ENCODE measurements around the gene CLCN3.
"Not testable (repeated sequence)": the region's sequence is repeated elsewhere in the genome, so short reads cannot be mapped to it uniquely, and the experiment has no call there.

CLCN3 gene

GRCh38 chr4:169690787-169691186 lies 70.4 kb downstream of the CLCN3 start:
- DNase-seq (ENCODE audit: low spot score) (no peak), FAIRE-seq (no peak)

- DNase-seq (ENCODE audit: low spot score): no peak
- no peak for FAIRE-seq
These were observed 78.0 kb downstream of the CLCN3 start for GRCh38 chr4:169698331-169698730.

- DNase-seq (ENCODE audit: low spot score): no peak
- no peak for FAIRE-seq
These were observed 87.7 kb downstream of the CLCN3 start for GRCh38 chr4:169707958-169708643.

DNA sequence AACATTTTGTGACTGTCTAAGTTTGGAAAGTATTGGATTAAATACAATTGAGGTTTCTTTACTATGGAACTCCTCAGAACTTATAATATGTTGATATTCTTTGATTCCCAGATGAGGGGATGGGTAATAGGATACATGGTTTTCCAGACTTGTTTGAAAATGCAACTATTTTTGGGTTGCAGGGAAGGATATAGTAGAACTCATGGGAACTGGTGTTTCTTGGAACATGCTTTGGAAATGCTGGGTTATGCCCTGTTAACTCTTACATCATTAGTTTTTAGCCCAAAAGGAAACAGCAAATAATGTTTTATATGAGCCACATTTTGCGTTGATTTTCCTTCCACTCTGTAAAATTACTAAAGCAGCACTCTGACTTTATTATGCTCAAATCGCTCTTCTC lies 95.4 kb downstream of the CLCN3 start:
- no peak for DNase-seq (ENCODE audit: low spot score)
- FAIRE-seq: no peak

- FAIRE-seq: no peak
These were observed 96.3 kb downstream of the CLCN3 start for GRCh38 chr4:169716677-169717076.

GRCh38 chr4:169720529-169720928 lies 100.2 kb downstream of the CLCN3 start:
- FAIRE-seq (no peak), DNase-seq (ENCODE audit: low spot score) (no peak)

More at GRCh38 chr4:169716677-169717076, 96.3 kb downstream of the CLCN3 start:
- DNase-seq (ENCODE audit: low spot score): no peak

GRCh38 chr4:169723207-169723965 lies 103.0 kb downstream of the CLCN3 start:
- FAIRE-seq (no peak), DNase-seq (ENCODE audit: low spot score) (no peak)

DNA sequence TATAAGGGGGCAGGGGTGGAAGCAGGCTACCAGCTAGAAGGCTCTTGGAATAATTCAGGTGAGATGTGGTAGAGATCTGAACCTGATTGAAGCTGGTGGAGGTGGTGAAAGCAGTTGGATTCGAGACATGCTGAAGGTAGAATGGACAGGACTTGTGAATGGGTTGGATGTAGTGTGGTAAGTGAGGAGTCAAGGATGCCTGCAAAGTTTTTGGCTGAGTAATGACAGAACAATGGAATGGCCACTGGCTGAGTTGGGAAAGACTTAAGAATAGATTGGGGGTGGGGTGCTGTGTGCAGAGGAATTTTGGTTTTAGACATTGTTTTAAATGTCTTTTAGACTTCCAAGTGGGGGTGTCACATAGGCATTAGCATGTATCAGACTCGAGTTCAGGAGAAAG lies 103.9 kb downstream of the CLCN3 start:
- DNase-seq (ENCODE audit: low spot score) (no peak), FAIRE-seq (no peak)

DNA sequence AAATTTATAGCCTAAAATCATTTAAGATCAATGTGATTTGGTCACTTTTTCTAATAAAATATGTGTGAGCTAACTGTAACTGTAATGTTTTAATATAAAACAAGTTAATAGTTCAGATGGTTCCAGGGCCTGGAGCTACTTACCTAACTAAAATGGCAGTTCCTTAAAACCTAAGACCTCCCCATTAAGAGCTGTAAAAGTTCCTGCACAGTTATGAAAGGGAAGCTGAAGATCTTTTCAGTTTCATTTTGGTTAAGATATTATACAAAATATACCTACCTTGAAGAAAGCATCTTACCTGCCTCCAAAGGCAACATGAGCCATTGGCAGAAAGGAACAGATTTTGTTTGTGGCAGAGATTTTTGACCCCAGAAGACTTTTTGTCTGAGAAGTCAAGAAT lies 107.2 kb downstream of the CLCN3 start:
- FAIRE-seq (no peak), DNase-seq (ENCODE audit: low spot score) (no peak)

DNA sequence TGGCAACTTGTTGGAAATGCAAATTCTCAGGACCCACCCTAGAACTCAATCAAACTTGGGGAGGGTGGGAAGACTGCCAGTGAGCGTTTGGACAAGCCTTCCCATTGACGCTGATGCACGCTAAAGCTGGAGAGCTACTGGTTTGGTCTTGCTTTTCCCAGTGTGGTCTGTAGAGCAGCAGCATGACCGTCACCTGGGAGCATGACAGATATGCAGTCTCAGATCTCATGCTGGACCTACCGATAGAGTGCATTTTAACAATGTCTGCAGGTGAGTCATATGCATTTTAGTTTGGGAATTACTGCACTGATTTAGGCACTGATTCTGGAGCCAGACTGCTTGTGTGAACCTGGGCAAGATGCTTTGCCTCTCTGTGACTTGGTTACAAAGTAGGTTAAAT lies 110.2 kb downstream of the CLCN3 start:
- DNase-seq (ENCODE audit: low spot score) (no peak), FAIRE-seq (no peak)

DNA sequence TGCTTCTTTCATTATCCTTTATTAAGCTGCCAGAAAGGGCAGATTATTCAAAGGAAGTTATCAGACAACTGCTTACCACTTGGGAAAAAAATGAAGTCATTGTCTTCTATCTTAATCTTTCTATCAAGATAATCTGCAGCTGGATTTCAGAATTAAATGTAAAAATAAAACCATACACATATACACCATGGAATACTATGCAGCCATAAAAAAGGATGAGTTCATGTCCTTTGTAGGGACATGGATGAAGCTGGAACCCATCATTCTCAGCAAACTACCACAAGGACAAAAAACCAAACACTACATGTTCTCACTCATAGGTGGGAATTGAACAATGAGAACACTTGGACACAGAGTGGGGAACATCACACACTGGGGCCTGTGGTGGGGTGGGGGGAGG lies 118.2 kb downstream of the CLCN3 start:
- not testable (repeated sequence) for FAIRE-seq; DNase-seq (ENCODE audit: low spot score)

GRCh38 chr4:169741569-169741968 lies 121.2 kb downstream of the CLCN3 start:
- DNase-seq (ENCODE audit: low spot score) (no peak), FAIRE-seq (no peak)

- no peak for FAIRE-seq
- DNase-seq (ENCODE audit: low spot score): no peak
These were observed 124.2 kb downstream of the CLCN3 start for GRCh38 chr4:169744601-169745000.

- DNase-seq (ENCODE audit: low spot score) (no peak), FAIRE-seq (no peak)
These were observed 124.9 kb downstream of the CLCN3 start for GRCh38 chr4:169745291-169745690.

GRCh38 chr4:169756971-169757574 lies 136.7 kb downstream of the CLCN3 start:
- DNase-seq (ENCODE audit: low spot score): no peak
- FAIRE-seq: no peak

DNA sequence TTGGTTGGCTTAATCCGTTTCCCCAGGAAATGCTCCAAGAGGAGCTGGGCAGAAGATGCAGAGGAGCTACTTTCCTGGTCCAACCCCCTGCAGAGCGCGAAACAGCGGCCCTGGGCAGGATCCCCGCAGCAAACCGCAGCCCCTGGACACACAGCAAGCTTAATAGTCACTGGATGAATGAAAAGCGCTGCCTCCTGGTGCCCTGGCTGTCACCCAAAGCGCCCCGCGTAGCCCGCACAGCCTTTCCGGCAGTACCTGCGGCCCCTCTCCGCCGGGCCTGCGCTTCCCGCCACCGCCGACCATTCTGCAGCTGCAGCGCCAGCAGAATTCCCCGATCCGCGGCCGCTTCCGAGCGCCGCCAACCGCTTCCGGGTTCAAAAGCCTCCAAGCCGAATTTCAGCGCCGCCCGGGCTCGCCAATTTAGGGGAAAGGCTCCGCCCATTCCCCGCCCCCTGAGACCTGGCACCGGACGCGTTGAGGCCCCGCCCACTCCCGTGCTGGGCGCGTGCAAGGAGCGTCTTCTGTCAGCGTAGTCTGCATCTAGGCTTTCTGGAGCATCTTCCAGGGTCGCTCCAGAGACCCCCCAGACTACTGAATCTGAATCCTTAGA lies 137.3 kb downstream of the CLCN3 start, which contains the start of gene HPF1:
Gene HPF1, minus strand, starts transcription at position 370 of the 610 bp plus-strand sequence. Its CDS starts 67 bp downstream, at position 303.
- FAIRE-seq: no peak
- peak; percentile 62 for DNase-seq (ENCODE audit: low spot score)

DNA sequence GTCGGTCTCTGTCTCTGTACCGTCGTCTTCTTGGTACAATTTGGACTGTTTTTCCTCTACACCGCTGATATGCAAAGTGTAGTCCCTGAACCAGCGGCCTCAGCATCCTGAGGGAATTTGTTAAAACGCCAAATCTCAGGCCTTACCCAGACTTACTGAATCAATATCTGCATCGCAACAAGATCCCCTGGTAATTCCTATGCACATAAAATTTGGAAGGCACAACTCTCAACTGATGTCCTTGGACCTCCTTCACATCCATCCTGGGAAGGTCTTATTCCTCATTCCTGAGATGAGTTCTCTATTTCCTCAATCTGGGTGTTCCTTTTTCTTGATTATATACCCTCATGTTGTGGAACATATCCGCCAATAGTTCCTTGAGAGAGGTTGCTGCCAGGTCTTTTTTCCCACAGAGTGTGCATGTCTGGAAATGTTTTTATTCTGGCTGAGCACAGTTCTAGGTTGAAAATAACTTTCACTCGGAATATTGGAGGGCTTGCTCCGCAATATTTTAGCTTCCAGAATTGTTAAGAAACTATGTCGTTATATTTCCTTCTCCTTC lies 138.1 kb downstream of the CLCN3 start:
- no peak for FAIRE-seq

DNA sequence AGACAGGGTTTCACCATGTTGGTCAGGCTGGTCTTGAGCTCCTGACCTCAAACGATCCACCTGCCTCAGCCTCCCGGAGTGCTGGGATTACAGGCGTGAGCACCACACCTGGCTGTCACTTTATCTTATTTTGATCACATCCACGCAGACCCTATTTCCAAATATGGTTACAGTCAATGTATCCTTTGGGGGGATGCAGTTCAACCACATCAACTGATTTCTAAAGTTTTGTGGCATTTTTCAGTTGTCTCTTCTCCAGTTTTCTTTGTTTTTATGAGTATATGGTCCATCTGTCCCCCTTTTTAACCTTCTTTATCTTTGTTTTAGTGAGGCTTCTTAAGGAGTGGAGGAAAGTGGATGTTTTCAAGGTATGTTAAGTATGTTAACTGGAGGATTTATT lies 141.5 kb downstream of the CLCN3 start:
- FAIRE-seq (no peak), DNase-seq (ENCODE audit: low spot score) (no peak)

More for the DNA sequence above, 138.1 kb downstream of the CLCN3 start:
- no peak for DNase-seq (ENCODE audit: low spot score)

DNA sequence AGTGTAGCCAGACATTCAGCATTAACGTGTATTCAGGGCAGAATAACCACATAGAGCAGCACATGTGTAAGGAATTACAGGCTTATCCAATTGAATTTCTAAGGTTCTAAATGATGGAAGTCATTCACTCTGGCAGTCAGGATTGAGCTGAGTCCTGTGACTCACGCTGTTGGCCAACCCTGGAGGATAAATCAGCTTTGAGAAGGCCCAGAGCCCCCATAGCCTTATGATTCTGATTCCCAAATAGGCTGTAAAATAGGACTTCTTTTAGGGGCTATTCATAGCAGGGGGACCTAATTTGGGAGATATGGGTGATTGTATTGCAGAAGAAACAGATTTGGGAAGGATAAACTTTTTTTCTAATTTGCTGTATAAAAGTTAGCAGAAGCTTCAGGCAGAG lies 145.5 kb downstream of the CLCN3 start:
- DNase-seq (ENCODE audit: low spot score): no peak
- no peak for FAIRE-seq

DNA sequence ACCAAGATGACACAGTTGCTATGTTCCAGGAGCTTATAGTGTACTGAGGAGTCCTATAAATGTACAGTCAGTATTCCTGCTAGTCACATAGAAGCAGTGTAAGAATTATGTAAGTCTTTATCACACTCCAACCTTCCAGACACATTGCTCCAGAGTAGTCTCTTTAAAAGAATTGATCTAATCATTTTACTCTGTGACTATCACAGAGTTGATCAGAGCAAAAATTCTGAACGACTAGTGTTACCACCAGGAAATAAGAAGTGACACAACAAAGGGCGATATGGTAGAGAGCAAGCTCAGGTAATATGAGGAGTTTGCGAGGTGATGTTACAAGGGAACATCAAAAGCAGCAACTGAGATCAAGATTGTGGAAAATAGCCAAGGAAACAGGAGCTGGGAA lies 146.4 kb downstream of the CLCN3 start:
- DNase-seq (ENCODE audit: low spot score) (no peak), FAIRE-seq (no peak)

- no peak for FAIRE-seq
- no peak for DNase-seq (ENCODE audit: low spot score)
These were observed 148.0 kb downstream of the CLCN3 start for GRCh38 chr4:169768385-169768784.

- FAIRE-seq (no peak), DNase-seq (ENCODE audit: low spot score) (no peak)
These were observed 150.0 kb downstream of the CLCN3 start for GRCh38 chr4:169770416-169770815.
